Raji (cell line): ENCODE data around the gene TRIM65.

Source experiments
- POLR2A ChIP-seq: IDR thresholded peaks from 2 replicates; pipeline ENCODE4 v1.6.1; 2011; ENCODE audit warnings: low read depth, low read length, control low read depth; ENCODE audit not compliant: insufficient read depth

TRIM65 gene

DNA sequence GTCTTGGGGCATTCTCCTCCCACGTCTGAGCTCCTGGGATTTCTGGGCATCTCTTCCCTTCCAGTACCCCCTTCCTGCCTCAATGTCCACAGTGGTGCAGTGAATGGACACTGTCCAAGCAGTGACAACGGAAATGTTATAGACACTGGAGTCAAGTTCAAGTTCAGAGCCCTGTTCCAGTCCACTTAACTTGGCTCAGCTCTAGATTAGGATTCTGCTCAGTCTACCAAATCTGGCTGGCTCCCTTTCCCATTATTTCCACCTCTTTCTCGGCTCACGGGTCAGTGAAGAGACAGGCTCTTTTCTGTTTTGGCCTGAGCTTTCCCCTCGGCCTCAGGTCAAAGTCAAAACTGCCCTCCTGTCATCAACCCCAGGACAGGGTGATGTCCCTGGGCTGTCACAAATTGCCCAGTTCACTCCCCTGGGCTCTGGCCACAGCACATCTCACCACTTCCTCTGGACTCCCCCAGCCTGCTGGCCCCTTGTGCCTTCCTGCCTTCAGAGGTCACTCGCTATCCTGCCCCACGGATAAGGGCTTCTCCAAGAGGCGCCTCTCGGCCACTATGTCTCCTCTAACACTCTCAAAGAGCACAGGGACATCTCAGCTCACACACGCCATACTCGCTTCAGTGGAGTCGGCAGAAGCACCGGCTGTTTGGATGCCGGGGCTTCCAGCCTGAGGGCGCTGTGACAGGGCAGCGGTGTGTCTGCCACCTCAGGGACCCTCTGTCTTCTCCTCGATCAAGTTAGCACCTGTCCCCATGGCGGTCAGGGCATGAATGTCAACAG is 25.6 kb upstream of the TRIM65 start:
- TF ChIP-seq POLR2A: no peak

GRCh38 chr17:75921596-75921995 is 24.8 kb upstream of the TRIM65 start:
- TF ChIP-seq POLR2A: no peak

DNA sequence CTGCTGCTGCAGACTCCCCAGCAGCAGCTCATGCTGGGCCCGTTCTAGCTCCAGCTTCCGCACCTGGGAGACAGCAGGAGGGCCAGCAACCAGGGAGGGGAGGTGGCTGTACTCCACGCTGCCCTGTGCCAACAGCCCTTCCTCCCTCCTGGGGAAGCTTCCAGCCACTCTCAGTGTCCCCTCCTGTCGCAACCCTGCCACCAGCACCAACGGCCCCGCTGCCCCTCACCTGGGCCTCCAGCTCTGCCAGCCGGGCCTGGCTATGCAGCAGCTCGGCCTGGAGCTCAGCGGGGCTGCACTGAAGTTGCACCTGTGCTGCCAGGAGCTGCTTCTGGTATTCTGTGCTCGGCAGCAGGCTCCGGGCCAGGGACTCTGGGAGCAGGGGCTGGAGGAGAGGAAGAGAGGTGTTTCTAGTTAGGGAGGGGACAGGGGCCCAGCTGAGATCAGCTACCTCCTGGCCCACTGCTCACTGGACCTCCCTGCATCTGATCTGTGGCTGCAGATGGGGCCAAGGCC is 23.4 kb upstream of the TRIM65 start:
- TF ChIP-seq POLR2A: no peak

DNA sequence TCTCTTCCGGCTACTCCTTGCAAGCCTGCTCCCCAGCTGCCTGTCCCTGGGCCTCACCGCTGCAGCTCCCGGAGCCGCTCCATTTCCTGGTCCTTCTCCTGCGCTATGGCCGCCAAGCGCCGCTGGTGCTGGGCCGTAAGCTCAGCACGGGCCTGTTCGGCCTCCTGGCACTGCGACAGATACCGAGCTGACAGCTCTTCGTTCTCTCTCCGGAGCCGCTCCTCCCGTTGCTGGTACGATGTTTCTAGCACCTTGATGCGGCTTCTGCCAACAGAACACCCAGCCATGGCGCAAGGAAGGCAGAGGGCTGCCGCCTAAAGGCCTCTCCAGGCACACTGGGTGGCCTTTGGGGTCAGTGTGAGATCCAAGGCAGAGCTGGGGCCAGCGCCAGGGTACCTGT is 22.9 kb upstream of the TRIM65 start:
- TF ChIP-seq POLR2A: no peak

- TF ChIP-seq POLR2A: no peak
Measured at GRCh38 chr17:75917917-75918445, 21.2 kb upstream of the TRIM65 start.

- TF ChIP-seq POLR2A: no peak
Measured at GRCh38 chr17:75917141-75917916, 20.6 kb upstream of the TRIM65 start.

GRCh38 chr17:75915268-75915667 is 18.5 kb upstream of the TRIM65 start:
- no peak for TF ChIP-seq POLR2A

- no peak for TF ChIP-seq POLR2A
Measured at GRCh38 chr17:75914643-75915267, 18.0 kb upstream of the TRIM65 start.

- no peak for TF ChIP-seq POLR2A
Measured at GRCh38 chr17:75913537-75914210, 16.9 kb upstream of the TRIM65 start.

DNA sequence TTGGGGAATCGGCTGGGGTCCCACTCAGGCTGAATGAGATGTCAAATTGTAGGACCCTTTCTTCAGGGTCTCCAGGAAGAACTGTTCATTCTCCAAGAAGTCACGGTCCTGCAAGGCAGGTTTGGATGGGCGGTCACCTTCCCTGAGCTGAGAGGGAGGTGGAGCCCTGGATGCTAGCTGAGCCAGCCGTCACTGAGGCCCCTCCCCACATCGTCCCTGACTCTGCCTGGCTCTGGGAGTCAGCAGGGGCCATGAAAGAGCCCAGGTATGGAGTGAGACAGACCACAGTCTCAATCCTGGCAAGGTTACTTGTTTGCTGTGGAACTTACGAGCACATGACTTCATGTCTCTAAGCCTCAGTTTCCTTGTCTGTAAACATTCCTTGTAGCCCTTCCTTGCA is 13.9 kb upstream of the TRIM65 start:
- no peak for TF ChIP-seq POLR2A

DNA sequence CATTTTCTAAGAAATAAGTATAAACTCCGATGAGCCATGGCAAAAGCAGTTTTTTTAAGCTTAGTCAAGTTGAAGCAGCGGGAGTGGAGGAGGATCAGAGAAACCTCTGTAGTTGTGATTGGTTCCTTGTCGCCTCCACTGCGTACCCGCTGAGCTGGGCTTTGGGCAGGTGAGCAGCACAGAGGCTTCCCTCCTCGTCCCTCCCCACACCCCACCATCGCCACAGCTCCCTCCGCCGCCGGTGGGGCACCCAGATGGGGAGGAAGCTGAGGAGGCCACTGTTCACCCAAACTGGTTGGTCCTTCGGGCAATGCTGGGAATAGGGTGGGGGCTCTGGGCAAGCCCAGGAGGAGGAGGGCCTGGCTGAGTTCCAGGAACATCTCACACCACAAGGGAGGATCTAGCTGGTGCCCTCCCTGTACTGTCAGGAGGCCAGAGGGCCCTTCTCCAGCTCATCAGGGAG is 13.1 kb upstream of the TRIM65 start:
- TF ChIP-seq POLR2A: no peak

- no peak for TF ChIP-seq POLR2A
Measured at GRCh38 chr17:75909051-75909811, 12.5 kb upstream of the TRIM65 start.

DNA sequence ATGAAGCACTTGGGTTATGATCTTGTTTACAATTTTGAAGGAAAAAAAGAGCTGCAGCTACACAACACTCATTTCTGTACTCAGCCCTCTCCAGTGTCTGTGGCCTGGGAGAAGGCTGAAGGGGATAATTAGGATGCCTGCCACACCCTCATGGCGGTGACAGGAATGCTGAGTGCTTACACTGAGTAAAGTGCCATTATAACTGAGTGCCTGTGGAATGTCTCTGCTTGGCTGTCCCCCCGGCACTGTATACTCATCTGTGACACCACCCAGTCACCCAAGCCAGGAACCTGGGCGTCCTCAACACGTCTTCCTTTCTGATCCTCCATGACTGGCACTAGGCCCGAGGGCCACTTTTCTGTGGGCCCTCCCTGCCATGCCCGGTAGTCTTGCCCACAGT is 11.4 kb upstream of the TRIM65 start:
- TF ChIP-seq POLR2A: no peak
